Keratinocyte (primary cell): ENCODE results near the gene WTIP. TPM values are rescaled to one million over a fixed set of nuclear protein-coding genes. Genes with fewer than 3 reads are reported as not detected.

Experiments used
- DNase-seq: peaks from one replicate; pipeline ENCODE4 v3.0.0-alpha.2; 2011; ENCODE audit warnings: low read depth, missing footprints, low spot score
- FAIRE-seq: peaks from 2 replicates; lab custom pipeline; 2011; peaks lifted over from hg19 to GRCh38; lab: Jason Lieb, UNC
- H2AFZ ChIP-seq: 2 replicates; pipeline ENCODE4 v1.6.0; 2012; ENCODE audit warnings: low read length, control low read depth, inconsistent platforms; ENCODE audit not compliant: control insufficient read depth
- H3K27ac ChIP-seq: 2 replicates; pipeline ENCODE4 v1.5.1; 2011; ENCODE audit warnings: low read length; ENCODE audit not compliant: control insufficient read depth, insufficient read depth
- H3K27me3 ChIP-seq: 3 replicates; pipeline ENCODE4 v1.6.0; 2011; ENCODE audit warnings: low read length; ENCODE audit not compliant: control insufficient read depth, insufficient read depth; ENCODE audit errors: extremely low read depth
- H3K36me3 ChIP-seq, 2 experiments: 2 replicates in 1 of 2; 3 replicates in 1 of 2; pipeline ENCODE4 v1.5.1; 2011; ENCODE audit warnings: low read length in 2 of 2, mild to moderate bottlenecking in 1 of 2; ENCODE audit not compliant: control insufficient read depth in 2 of 2, insufficient read depth in 2 of 2; ENCODE audit errors: extremely low read depth in 1 of 2
- H3K4me1 ChIP-seq: 3 replicates; pipeline ENCODE4 v1.5.1; 2011; ENCODE audit warnings: low read length; ENCODE audit not compliant: control insufficient read depth, insufficient read depth; ENCODE audit errors: extremely low read depth
- H3K4me2 ChIP-seq: 3 replicates; pipeline ENCODE4 v1.6.0; 2011; ENCODE audit warnings: low read depth, low read length; ENCODE audit not compliant: control insufficient read depth, insufficient read depth; ENCODE audit errors: extremely low read depth
- H3K4me3 ChIP-seq, 3 experiments: fragments of 200-600 bp in 1 of 3; sonication (generic) in 1 of 3; 2 replicates in 2 of 3; 3 replicates in 1 of 3; pipeline ENCODE4 v1.5.1; 2011 to 2016; ENCODE audit warnings: low read length in 3 of 3, mild to moderate bottlenecking in 3 of 3, control low read depth in 2 of 3, inconsistent platforms in 1 of 3, low read depth in 1 of 3, mixed read lengths in 1 of 3, mixed run types in 1 of 3, moderate library complexity in 1 of 3; ENCODE audit not compliant: control insufficient read depth in 2 of 3, insufficient read depth in 2 of 3; ENCODE audit errors: extremely low read depth in 1 of 3
- H3K79me2 ChIP-seq: 2 replicates; pipeline ENCODE4 v1.6.0; 2012; ENCODE audit warnings: low read length; ENCODE audit not compliant: control insufficient read depth, insufficient read depth
- H3K9ac ChIP-seq: 3 replicates; pipeline ENCODE4 v1.6.0; 2011; ENCODE audit warnings: low read length; ENCODE audit not compliant: control insufficient read depth, insufficient read depth; ENCODE audit errors: extremely low read depth
- H3K9me1 ChIP-seq: 3 replicates; pipeline ENCODE4 v1.6.0; 2011; ENCODE audit warnings: low read length; ENCODE audit not compliant: control insufficient read depth, insufficient read depth; ENCODE audit errors: extremely low read depth
- H3K9me3 ChIP-seq: 2 replicates; pipeline ENCODE4 v1.5.1; 2012; ENCODE audit warnings: low read depth, low read length; ENCODE audit not compliant: control insufficient read depth
- H4K20me1 ChIP-seq: 3 replicates; pipeline ENCODE4 v1.6.0; 2011; ENCODE audit warnings: low read length; ENCODE audit not compliant: control insufficient read depth, insufficient read depth; ENCODE audit errors: extremely low read depth
- CTCF ChIP-seq, 3 experiments: IDR thresholded peaks in 1 of 3; conservative IDR thresholded peaks in 1 of 3; optimal IDR thresholded peaks in 1 of 3; 2 replicates in 2 of 3; 3 replicates in 1 of 3; pipeline versions ENCODE3 to v1.5.1; 2011; ENCODE audit warnings: low read length in 3 of 3, mild to moderate bottlenecking in 3 of 3, moderate library complexity in 2 of 3, control low read depth in 1 of 3, inconsistent platforms in 1 of 3; ENCODE audit not compliant: insufficient read depth in 2 of 3; ENCODE audit errors: extremely low read depth in 1 of 3
- EZH2 ChIP-seq: IDR thresholded peaks from one replicate; pipeline ENCODE4 v1.6.1; 2012; ENCODE audit warnings: inconsistent platforms, mild to moderate bottlenecking, low read length, moderate library complexity
- dilution Hi-C: fragments of 300-500 bp; cut with MboI; formaldehyde crosslinking; loops from one replicate; pipeline ENCODE4 v1.7.0; 2020; ENCODE audit warnings: low sequenced_read_pairs; ENCODE audit not compliant: extremely low pct_ligation_motif_present
- polyA plus RNA-seq, 5 experiments: library from polyadenylated mRNA; depleted of rRNA in 3 of 5; stranded (reverse) in 3 of 5; stranded (forward) in 1 of 5; unstranded in 1 of 5; fragments of >200 nt; gene quantifications; 1 replicate in 1 of 5; 2 replicates in 3 of 5; 3 replicates in 1 of 5; pipeline versions ENCODE4 v1.2.1 to v1.2.3, GENCODE V29; 2011 to 2012; ENCODE audit warnings: missing spikeins in 2 of 5, low read depth in 1 of 5, low replicate concordance in 1 of 5

Gene WTIP
- polyA plus RNA-seq, 1 donor (not counting 4 experiments of a cell fraction or from before 2014, with no cell fraction given): 14.5 TPM

GRCh38 chr19:34506026-34506370, 24.4 kb downstream of the WTIP start:
- peaks cover 0 to 4% of the 10 kb centered on the region in 2 experiments for H3K36me3 ChIP-seq
- no peaks in the 10 kb centered on the region for H3K9me1 ChIP-seq
- H3K27me3 ChIP-seq: no peaks in the 10 kb centered on the region
- H3K9ac ChIP-seq: no peak overlapping the region
- no peak for TF ChIP-seq CTCF (optimal IDR thresholded peaks at IDR 0.05 in 1 of 3, IDR thresholded peaks at IDR 0.05 in 1 of 3, conservative IDR thresholded peaks at IDR 0.05 in 1 of 3; ENCODE audit: extremely low read depth in 1 of 3, insufficient read depth in 2 of 3, low read length in 3 of 3)
- TF ChIP-seq EZH2: no peak
- FAIRE-seq (no peak), DNase-seq (no peak)
- H3K4me2 ChIP-seq: no peak overlapping the region
- H3K79me2 ChIP-seq: no peaks in the 10 kb centered on the region
- H3K4me1 ChIP-seq: peaks cover 4% of the 10 kb centered on the region
- no peak overlapping the region for H3K4me3 ChIP-seq
- no peaks in the 10 kb centered on the region for H4K20me1 ChIP-seq
- no peak overlapping the region for H3K27ac ChIP-seq
- dilution Hi-C loops: no loop called here
- H2AFZ ChIP-seq: no peak overlapping the region
- no peaks in the 10 kb centered on the region for H3K9me3 ChIP-seq

- Histone ChIP-seq H3K79me2 (no peaks in the 10 kb centered on the region), H3K9ac (no peak overlapping the region), H3K9me1 (no peaks in the 10 kb centered on the region), H3K9me3 (no peaks in the 10 kb centered on the region), H3K27ac (no peak overlapping the region), H3K36me3 (peaks cover 0 to 4% of the 10 kb centered on the region in 2 experiments), H3K4me3 (no peak overlapping the region), H2AFZ (no peak overlapping the region), H4K20me1 (no peaks in the 10 kb centered on the region), H3K27me3 (no peaks in the 10 kb centered on the region), H3K4me1 (no peaks in the 10 kb centered on the region), H3K4me2 (no peak overlapping the region)
- DNase-seq: no peak
- dilution Hi-C loops: no loop called here
- FAIRE-seq: no peak
- TF ChIP-seq CTCF (optimal IDR thresholded peaks at IDR 0.05 in 1 of 3, IDR thresholded peaks at IDR 0.05 in 1 of 3, conservative IDR thresholded peaks at IDR 0.05 in 1 of 3; ENCODE audit: extremely low read depth in 1 of 3, insufficient read depth in 2 of 3, low read length in 3 of 3): no peak
- TF ChIP-seq EZH2: no peak
Observed at GRCh38 chr19:34507414-34508067, 26.0 kb downstream of the WTIP start.
